ENCODE measurements around the gene SHC2.

The SHC2 gene

DNA sequence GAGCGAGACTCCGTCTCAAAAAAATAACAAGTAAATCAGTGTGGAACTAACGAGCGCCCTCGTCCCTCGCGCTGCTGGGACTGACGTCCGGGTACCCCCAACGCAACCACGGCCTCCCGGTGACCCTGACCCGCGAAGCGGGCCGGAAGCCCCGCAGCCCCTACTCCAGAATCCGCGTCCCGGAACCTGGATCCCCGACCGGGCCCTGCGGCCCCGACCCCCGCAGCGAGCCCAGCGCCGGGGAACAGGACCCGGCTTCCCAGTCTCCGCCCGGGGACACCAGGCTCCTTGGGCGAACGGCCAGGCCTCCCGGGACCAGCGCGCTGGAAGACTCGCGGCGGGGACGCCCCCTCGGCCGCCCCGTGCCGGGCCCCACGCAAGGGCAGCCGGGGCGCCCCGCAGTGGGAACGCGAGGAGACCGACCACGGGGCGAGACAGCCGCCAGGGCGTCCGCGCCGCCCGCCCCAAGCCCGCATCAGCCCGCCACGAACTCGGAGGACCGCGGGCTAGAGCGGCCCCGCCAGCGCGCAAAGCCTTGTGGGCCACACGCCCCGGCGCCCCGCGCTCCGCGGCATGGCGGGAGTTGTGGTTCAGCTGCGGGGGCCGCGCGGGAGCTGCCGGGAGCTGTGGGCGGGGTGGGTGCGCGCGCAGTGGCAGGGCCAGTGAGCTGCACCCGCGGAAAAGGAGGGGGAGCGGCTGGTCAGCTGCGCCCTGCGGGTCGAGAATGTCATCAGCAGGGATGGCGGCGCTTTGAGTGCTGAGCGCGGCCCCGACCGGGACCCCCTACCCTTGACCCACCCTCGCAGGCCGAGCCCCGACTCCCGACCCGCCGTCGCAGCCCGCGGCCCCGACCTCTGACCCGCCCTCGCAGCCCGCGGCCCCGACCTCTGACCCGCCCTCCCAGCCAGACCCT lies 27.9 kb upstream of the SHC2 start (continued):
- TF ChIP-seq, protein P1, sequence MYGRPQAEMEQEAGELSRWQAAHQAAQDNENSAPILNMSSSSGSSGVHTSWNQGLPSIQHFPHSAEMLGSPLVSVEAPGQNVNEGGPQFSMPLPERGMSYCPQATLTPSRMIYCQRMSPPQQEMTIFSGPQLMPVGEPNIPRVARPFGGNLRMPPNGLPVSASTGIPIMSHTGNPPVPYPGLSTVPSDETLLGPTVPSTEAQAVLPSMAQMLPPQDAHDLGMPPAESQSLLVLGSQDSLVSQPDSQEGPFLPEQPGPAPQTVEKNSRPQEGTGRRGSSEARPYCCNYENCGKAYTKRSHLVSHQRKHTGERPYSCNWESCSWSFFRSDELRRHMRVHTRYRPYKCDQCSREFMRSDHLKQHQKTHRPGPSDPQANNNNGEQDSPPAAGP (tag by site-specific recombination; IDR thresholded peaks at IDR 0.05) = peak; percentile 28; the same call in 1 of the 2 replicates
- peak; percentile 55 for TF ChIP-seq SP3 (tag by site-specific recombination; IDR thresholded peaks at IDR 0.05)
- TF ChIP-seq ZNF302 (tag by site-specific recombination; IDR thresholded peaks at IDR 0.05; ENCODE audit: low read depth) = no peak
- TF ChIP-seq BCL6B (tag by site-specific recombination; IDR thresholded peaks at IDR 0.05) = no peak
- TF ChIP-seq ZFP69B (tag by site-specific recombination; IDR thresholded peaks at IDR 0.05) = no peak
- no peak for TF ChIP-seq ZNF768 (tag by site-specific recombination; IDR thresholded peaks at IDR 0.05)
- no peak for TF ChIP-seq ZNF138 (tag by site-specific recombination; IDR thresholded peaks at IDR 0.05; ENCODE audit: borderline replicate concordance)
- peak; percentile 38 for TF ChIP-seq OSR2 (tag by site-specific recombination; IDR thresholded peaks at IDR 0.05)
- TF ChIP-seq ZSCAN23 (tag by site-specific recombination; IDR thresholded peaks at IDR 0.05) = no peak
- TF ChIP-seq ZBTB48 (tag by site-specific recombination; IDR thresholded peaks at IDR 0.05) = no peak
- no peak for TF ChIP-seq ZSCAN5A (tag by site-specific recombination; IDR thresholded peaks at IDR 0.05)
- no peak for TF ChIP-seq ZNF596 (tag by site-specific recombination; IDR thresholded peaks at IDR 0.05)
- TF ChIP-seq ZNF248 (tag by site-specific recombination; IDR thresholded peaks at IDR 0.05) = no peak
- no peak for TF ChIP-seq ZNF555 (tag by site-specific recombination; conservative IDR thresholded peaks at IDR 0.05)
- no peak for TF ChIP-seq ZNF529 (tag by site-specific recombination; IDR thresholded peaks at IDR 0.05; ENCODE audit: insufficient replicate concordance)
- TF ChIP-seq, protein P2, sequence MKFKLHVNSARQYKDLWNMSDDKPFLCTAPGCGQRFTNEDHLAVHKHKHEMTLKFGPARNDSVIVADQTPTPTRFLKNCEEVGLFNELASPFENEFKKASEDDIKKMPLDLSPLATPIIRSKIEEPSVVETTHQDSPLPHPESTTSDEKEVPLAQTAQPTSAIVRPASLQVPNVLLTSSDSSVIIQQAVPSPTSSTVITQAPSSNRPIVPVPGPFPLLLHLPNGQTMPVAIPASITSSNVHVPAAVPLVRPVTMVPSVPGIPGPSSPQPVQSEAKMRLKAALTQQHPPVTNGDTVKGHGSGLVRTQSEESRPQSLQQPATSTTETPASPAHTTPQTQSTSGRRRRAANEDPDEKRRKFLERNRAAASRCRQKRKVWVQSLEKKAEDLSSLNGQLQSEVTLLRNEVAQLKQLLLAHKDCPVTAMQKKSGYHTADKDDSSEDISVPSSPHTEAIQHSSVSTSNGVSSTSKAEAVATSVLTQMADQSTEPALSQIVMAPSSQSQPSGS (tag by site-specific recombination; IDR thresholded peaks at IDR 0.05; ENCODE audit: low read depth) = no peak
- peak; percentile 76; the same call in 1 of the 2 replicates for TF ChIP-seq KLF8 (tag by site-specific recombination; IDR thresholded peaks at IDR 0.05)
- peak; percentile 49; the same call in 1 of the 2 replicates for TF ChIP-seq KLF9 (tag by site-specific recombination; IDR thresholded peaks at IDR 0.05; ENCODE audit: low read depth)
- TF ChIP-seq EGR2 (tag by site-specific recombination; IDR thresholded peaks at IDR 0.05; ENCODE audit: low read depth) = peak; percentile 42; the same call in 1 of the 2 replicates
- TF ChIP-seq, protein P3, sequence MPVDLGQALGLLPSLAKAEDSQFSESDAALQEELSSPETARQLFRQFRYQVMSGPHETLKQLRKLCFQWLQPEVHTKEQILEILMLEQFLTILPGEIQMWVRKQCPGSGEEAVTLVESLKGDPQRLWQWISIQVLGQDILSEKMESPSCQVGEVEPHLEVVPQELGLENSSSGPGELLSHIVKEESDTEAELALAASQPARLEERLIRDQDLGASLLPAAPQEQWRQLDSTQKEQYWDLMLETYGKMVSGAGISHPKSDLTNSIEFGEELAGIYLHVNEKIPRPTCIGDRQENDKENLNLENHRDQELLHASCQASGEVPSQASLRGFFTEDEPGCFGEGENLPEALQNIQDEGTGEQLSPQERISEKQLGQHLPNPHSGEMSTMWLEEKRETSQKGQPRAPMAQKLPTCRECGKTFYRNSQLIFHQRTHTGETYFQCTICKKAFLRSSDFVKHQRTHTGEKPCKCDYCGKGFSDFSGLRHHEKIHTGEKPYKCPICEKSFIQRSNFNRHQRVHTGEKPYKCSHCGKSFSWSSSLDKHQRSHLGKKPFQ (tag by site-specific recombination; IDR thresholded peaks at IDR 0.05) = no peak
- no peak for TF ChIP-seq GLI2 (tag by site-specific recombination; IDR thresholded peaks at IDR 0.05; ENCODE audit: borderline replicate concordance, low read depth)
- no peak for TF ChIP-seq INSM2 (tag by site-specific recombination; IDR thresholded peaks at IDR 0.05)
- no peak for TF ChIP-seq ZNF585B (tag by site-specific recombination; IDR thresholded peaks at IDR 0.05)
- no peak for TF ChIP-seq ZNF214 (tag by site-specific recombination; IDR thresholded peaks at IDR 0.05; ENCODE audit: borderline replicate concordance)
- TF ChIP-seq, protein P4, sequence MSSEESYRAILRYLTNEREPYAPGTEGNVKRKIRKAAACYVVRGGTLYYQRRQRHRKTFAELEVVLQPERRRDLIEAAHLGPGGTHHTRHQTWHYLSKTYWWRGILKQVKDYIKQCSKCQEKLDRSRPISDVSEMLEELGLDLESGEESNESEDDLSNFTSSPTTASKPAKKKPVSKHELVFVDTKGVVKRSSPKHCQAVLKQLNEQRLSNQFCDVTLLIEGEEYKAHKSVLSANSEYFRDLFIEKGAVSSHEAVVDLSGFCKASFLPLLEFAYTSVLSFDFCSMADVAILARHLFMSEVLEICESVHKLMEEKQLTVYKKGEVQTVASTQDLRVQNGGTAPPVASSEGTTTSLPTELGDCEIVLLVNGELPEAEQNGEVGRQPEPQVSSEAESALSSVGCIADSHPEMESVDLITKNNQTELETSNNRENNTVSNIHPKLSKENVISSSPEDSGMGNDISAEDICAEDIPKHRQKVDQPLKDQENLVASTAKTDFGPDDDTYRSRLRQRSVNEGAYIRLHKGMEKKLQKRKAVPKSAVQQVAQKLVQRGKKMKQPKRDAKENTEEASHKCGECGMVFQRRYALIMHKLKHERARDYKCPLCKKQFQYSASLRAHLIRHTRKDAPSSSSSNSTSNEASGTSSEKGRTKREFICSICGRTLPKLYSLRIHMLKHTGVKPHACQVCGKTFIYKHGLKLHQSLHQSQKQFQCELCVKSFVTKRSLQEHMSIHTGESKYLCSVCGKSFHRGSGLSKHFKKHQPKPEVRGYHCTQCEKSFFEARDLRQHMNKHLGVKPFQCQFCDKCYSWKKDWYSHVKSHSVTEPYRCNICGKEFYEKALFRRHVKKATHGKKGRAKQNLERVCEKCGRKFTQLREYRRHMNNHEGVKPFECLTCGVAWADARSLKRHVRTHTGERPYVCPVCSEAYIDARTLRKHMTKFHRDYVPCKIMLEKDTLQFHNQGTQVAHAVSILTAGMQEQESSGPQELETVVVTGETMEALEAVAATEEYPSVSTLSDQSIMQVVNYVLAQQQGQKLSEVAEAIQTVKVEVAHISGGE (tag by site-specific recombination; conservative IDR thresholded peaks at IDR 0.05; ENCODE audit: low read depth) = peak; percentile 82
- no peak for TF ChIP-seq ZNF366 (tag by site-specific recombination; conservative IDR thresholded peaks at IDR 0.05)

Measured in HEK293 (cell line).